Stimulated activated CD8-positive, alpha-beta memory T cell treated with anti-CD3 and anti-CD28 coated beads, Interleukin-15, amount 100 ng/mL, for 4 hours (primary cell): Measurements from ENCODE around the gene KIAA0753.
"Not testable (repeated sequence)": the region's sequence is repeated elsewhere in the genome, so short reads cannot be mapped to it uniquely, and the experiment has no call there.

Experiments
- DNase-seq, 2 donors: peaks; one replicate each; pipeline ENCODE4 v3.0.0-alpha.2; 2020; ENCODE audit warnings: low read depth in 2 of 2

The KIAA0753 gene

GRCh38 chr17:6668727-6669425 is 28.4 kb upstream of the KIAA0753 start:
- DNase-seq, result no peak

GRCh38 chr17:6668219-6668618 is 27.7 kb upstream of the KIAA0753 start:
- DNase-seq, result no peak

- DNase-seq, result no peak
Measured at GRCh38 chr17:6667516-6667915, 27.0 kb upstream of the KIAA0753 start.

GRCh38 chr17:6666557-6666956 is 26.0 kb upstream of the KIAA0753 start:
- no peak for DNase-seq

- no peak for DNase-seq
Measured at GRCh38 chr17:6666077-6666521, 25.6 kb upstream of the KIAA0753 start.

- DNase-seq, result not testable (repeated sequence)
Measured at GRCh38 chr17:6663200-6663599, 22.7 kb upstream of the KIAA0753 start.

GRCh38 chr17:6661464-6661848 is 20.9 kb upstream of the KIAA0753 start:
- DNase-seq, result no peak

- DNase-seq, result no peak
Measured at GRCh38 chr17:6660805-6661463, 20.4 kb upstream of the KIAA0753 start.

GRCh38 chr17:6660101-6660500 is 19.6 kb upstream of the KIAA0753 start:
- no peak for DNase-seq

GRCh38 chr17:6658411-6658810 is 17.9 kb upstream of the KIAA0753 start:
- DNase-seq, result not testable (repeated sequence)

- no peak for DNase-seq
Measured at GRCh38 chr17:6657633-6658287, 17.2 kb upstream of the KIAA0753 start.

- DNase-seq, result not testable (repeated sequence)
Measured at GRCh38 chr17:6656797-6657632, 16.5 kb upstream of the KIAA0753 start.

- not testable (repeated sequence) for DNase-seq
Measured at GRCh38 chr17:6655732-6656361, 15.3 kb upstream of the KIAA0753 start.

- DNase-seq, result no peak
Measured at GRCh38 chr17:6654841-6655731, 14.6 kb upstream of the KIAA0753 start.

- no peak for DNase-seq
Measured at GRCh38 chr17:6651919-6652452, 11.5 kb upstream of the KIAA0753 start.

- peak; percentile 82 to 88 for DNase-seq
Measured at GRCh38 chr17:6651354-6651918, 10.9 kb upstream of the KIAA0753 start, which contains the start of the genes C17orf100 and MED31. TSS of gene C17orf100 (plus strand) at chr17:6651762. CDS start at chr17:6651914, 152 bp downstream. TSS of gene MED31 (minus strand) at chr17:6651605. CDS start at chr17:6651528, 77 bp downstream.

- no peak for DNase-seq
Measured at GRCh38 chr17:6648181-6648580, 7.7 kb upstream of the KIAA0753 start.

GRCh38 chr17:6643451-6644125 is 3.1 kb upstream of the KIAA0753 start:
- no peak for DNase-seq

- DNase-seq, result no peak
Measured at GRCh38 chr17:6642592-6642991, 2.1 kb upstream of the KIAA0753 start.
